Suprapubic skin (tissue), 4 donors: ENCODE measurements around the gene YTHDF1.

Source experiments
- CTCF ChIP-seq, 2 donors: fragments of 200-600 bp in 1 of 2; fragments of 450-650 bp in 1 of 2; sonication (generic) in 1 of 2; IDR thresholded peaks; one replicate each; pipeline ENCODE4 v1.5.1; 2016 to 2019; ENCODE audit warnings: antibody characterized with exemption in 2 of 2, mild to moderate bottlenecking in 1 of 2, moderate library complexity in 1 of 2
- POLR2A ChIP-seq, 2 donors: fragments of 450-650 bp; IDR thresholded peaks; one replicate each; pipeline ENCODE4 v1.6.1; 2017; ENCODE audit warnings: antibody characterized with exemption in 2 of 2, mild to moderate bottlenecking in 2 of 2, moderate library complexity in 2 of 2
- POLR2AphosphoS5 ChIP-seq, 3 donors: sonication (generic); formaldehyde crosslinking; IDR thresholded peaks; one replicate each; pipeline ENCODE4 v1.6.1; 2017; ENCODE audit warnings: antibody characterized with exemption in 3 of 3

GRCh38 chr20:63166193-63167020 lies 49.5 kb downstream of the YTHDF1 start:
- no peak for TF ChIP-seq POLR2AphosphoS5 (IDR thresholded peaks at IDR 0.05)
- no peak for TF ChIP-seq CTCF (IDR thresholded peaks at IDR 0.05)
- TF ChIP-seq POLR2A (IDR thresholded peaks at IDR 0.05): no peak
